ENCODE data around the gene GLRA2.

Gene GLRA2

GRCh38 chrX:14529290-14529989, at the start of gene GLRA2:
Gene GLRA2, plus strand, starts transcription at chrX:14529536. Its CDS starts 522 bp downstream, at chrX:14530058.
- no peak for DNase-seq (ENCODE audit: low spot score)

GRCh38 chrX:14489437-14489836, 39.9 kb upstream of the GLRA2 start:
- no peak for DNase-seq (ENCODE audit: low spot score)

GRCh38 chrX:14491689-14492088, 37.6 kb upstream of the GLRA2 start:
- DNase-seq (ENCODE audit: low spot score), result no peak

- DNase-seq (ENCODE audit: low spot score), result no peak
Measured at GRCh38 chrX:14496674-14497073, 32.7 kb upstream of the GLRA2 start.

- no peak for DNase-seq (ENCODE audit: low spot score)
Measured at GRCh38 chrX:14497184-14497666, 32.1 kb upstream of the GLRA2 start.

GRCh38 chrX:14501327-14501726, 28.0 kb upstream of the GLRA2 start:
- DNase-seq (ENCODE audit: low spot score), result no peak

GRCh38 chrX:14504960-14505538, 24.3 kb upstream of the GLRA2 start:
- no peak for DNase-seq (ENCODE audit: low spot score)

- no peak for DNase-seq (ENCODE audit: low spot score)
Measured at GRCh38 chrX:14505648-14506047, 23.7 kb upstream of the GLRA2 start.

GRCh38 chrX:14506866-14507265, 22.5 kb upstream of the GLRA2 start:
- no peak for DNase-seq (ENCODE audit: low spot score)

- no peak for DNase-seq (ENCODE audit: low spot score)
Measured at GRCh38 chrX:14508025-14508690, 21.2 kb upstream of the GLRA2 start.

GRCh38 chrX:14509325-14510057, 19.8 kb upstream of the GLRA2 start:
- DNase-seq (ENCODE audit: low spot score), result no peak

GRCh38 chrX:14528629-14529289, 577 bp upstream of the GLRA2 start:
- peak; percentile 70 for DNase-seq (ENCODE audit: low spot score)

GRCh38 chrX:14533867-14534266, 4.5 kb downstream of the GLRA2 start:
- no peak for DNase-seq (ENCODE audit: low spot score)

- no peak for DNase-seq (ENCODE audit: low spot score)
Measured at GRCh38 chrX:14546190-14546589, 16.9 kb downstream of the GLRA2 start.

GRCh38 chrX:14554131-14554715, 24.9 kb downstream of the GLRA2 start:
- DNase-seq (ENCODE audit: low spot score), result no peak

GRCh38 chrX:14564058-14564457, 34.7 kb downstream of the GLRA2 start:
- DNase-seq (ENCODE audit: low spot score), result no peak

GRCh38 chrX:14573161-14573560, 43.8 kb downstream of the GLRA2 start:
- DNase-seq (ENCODE audit: low spot score), result no peak

GRCh38 chrX:14581081-14581480, 51.7 kb downstream of the GLRA2 start:
- DNase-seq (ENCODE audit: low spot score), result no peak

GRCh38 chrX:14584548-14584947, 55.2 kb downstream of the GLRA2 start:
- no peak for DNase-seq (ENCODE audit: low spot score)

- no peak for DNase-seq (ENCODE audit: low spot score)
Measured at GRCh38 chrX:14590216-14590615, 60.9 kb downstream of the GLRA2 start.

- DNase-seq (ENCODE audit: low spot score), result no peak
Measured at GRCh38 chrX:14590693-14591424, 61.5 kb downstream of the GLRA2 start.
